ENCODE measurements around the gene TBC1D22A.

- no peak for TF ChIP-seq ZNF174 (CRISPR knock-in tag; IDR thresholded peaks at IDR 0.05)
- no peak for TF ChIP-seq ZNF121 (CRISPR knock-in tag; conservative IDR thresholded peaks at IDR 0.05)
- no peak for TF ChIP-seq ARID2 (IDR thresholded peaks at IDR 0.05)
Observed at GRCh38 chr22:46879083-46879482, 116.6 kb downstream of the TBC1D22A start.

Data from K562 (cell line).